UCSD-AML1 (cell line): ENCODE results near the gene DFFA.
A peak's percentile ranks its signal among the peaks of the same experiment; 100 is the strongest.
"Not testable (repeated sequence)": the region's sequence is repeated elsewhere in the genome, so short reads cannot be mapped to it uniquely, and the experiment has no call there.

ENCODE experiments used
- DNase-seq: peaks from one replicate; lab custom pipeline; 2025; ENCODE audit not compliant: unreplicated experiment; lab: John Stamatoyannopoulos, UW

Gene DFFA

DNA sequence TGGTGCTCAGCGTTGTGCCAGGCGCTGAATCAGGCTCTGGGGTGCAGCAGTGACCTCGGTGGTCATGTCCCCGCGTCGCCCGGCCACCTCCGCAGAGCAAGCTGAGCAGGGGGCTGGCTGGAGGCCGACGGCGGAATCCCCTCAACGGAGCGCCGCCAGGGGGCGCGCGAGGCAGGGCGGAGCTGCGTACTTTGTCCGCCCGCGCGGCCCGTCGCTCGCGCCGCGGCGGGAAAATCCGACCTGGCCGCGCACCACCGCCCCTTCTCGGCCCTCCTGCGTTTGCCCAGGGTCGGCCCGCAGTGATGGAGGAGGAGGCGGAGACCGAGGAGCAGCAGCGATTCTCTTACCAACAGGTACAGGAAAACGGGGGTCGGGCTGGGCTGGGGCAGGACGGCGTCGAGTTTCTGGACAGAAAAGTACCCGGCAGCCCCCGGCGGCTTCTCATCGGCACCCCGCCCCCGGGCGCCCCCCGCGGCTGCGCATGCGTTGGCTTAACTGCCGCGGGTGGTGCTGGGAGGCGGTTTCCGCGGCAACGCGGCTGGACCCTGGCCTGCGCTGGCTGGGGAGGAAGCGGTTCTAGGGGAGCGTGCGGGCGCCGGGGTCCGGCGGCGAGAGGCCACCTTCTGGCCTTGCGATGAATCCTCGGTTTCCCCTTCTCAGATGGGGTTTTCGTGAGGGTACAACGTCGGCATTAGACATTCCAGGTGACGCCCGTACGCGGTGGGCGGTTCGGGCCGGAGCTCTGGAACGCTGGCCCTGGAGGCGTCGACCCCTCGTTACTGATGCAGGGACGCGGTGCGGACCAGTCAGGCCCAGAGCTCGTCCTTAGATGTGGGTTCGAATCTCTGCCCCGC lies 41.9 kb downstream of the DFFA start, which contains the start of gene CENPS:
TSS of gene CENPS (plus strand) at position 218 of the 854 bp plus-strand sequence. CDS start at position 303, 85 bp downstream.
- peak; percentile 94 for DNase-seq

GRCh38 chr1:10429868-10430215 lies 42.5 kb downstream of the DFFA start:
- no peak for DNase-seq

DNA sequence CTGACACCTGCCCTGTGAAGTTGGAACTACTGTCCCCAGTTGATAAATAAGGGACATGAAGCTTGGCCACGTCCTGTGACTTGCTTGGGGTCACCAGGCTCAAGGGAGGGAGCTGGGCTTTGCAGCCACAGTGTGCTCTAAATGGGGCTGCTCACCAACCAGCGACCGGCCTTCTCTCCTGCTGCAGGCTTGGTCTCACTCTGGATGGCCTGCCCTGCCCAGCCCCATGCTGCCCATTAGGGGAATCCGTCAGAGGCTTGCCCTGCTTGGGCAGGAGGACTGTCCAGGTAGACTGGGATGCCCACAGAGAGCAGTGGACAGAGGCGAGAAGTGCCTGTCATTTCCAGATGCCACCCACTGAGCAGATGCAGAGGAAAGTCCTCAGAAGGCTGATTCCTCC lies 43.3 kb downstream of the DFFA start:
- no peak for DNase-seq

- DNase-seq = not testable (repeated sequence)
Measured at GRCh38 chr1:10426535-10426848, 45.8 kb downstream of the DFFA start.

- DNase-seq = not testable (repeated sequence)
Measured at GRCh38 chr1:10425826-10426534, 46.3 kb downstream of the DFFA start.

DNA sequence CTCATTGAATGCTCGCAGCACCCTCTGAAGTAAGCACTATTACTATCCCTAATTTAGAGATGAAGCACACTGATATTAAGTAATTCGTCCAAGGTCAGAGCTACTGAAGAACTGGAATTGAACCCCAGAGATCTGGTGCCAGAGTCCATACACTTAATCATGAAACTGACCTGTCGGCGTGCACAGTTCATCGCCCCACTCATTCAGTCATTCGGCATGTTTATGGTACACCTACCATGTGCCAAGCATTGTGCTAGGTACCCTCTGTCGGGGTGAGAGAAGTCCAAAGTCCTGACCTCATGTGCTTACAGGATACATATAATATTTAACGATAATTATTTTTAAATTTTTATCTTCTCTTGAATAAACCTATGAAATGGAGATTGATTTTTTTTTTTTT lies 47.7 kb downstream of the DFFA start:
- no peak for DNase-seq

DNA sequence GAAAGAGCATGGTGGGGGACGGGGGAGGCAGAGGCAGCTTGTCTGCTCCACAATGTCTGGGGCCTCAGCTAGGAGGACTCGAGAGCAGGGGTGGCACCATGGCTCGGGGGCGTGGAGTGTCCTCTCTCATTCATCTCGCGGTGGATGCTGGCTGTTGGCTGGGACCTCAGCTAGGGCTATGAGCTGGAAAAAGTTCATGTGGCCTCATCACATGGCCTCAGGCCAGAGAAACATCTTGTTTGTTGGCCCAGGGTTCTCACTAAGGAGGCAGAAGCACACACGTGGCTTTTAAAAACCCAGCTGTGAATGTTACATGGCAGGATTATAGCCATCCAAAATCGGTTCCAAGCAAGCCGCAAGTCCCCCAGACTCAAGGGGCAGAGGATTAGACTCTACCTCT lies 48.3 kb downstream of the DFFA start:
- DNase-seq = no peak

DNA sequence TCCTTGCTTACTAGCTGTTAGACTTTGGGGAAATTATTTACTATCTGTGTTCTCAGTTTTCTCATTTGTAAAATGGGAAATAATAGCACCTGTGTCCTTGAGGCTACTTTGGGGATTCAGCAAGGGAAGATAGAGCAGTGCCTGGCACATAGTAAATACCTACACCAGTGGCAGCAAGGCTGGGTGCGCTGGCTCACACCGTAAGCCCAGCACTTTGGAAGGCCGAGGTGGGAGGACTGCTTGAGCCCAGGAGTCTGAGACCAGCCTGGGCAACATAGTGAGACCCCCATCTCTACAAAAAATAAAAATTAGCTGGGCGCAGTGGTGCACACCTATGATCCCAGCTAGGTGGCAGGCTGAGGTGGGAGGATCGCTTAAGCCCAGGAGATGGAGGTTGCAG lies 50.7 kb downstream of the DFFA start:
- no peak for DNase-seq

- DNase-seq = no peak
Measured at GRCh38 chr1:10419351-10419750, 53.0 kb downstream of the DFFA start.

DNA sequence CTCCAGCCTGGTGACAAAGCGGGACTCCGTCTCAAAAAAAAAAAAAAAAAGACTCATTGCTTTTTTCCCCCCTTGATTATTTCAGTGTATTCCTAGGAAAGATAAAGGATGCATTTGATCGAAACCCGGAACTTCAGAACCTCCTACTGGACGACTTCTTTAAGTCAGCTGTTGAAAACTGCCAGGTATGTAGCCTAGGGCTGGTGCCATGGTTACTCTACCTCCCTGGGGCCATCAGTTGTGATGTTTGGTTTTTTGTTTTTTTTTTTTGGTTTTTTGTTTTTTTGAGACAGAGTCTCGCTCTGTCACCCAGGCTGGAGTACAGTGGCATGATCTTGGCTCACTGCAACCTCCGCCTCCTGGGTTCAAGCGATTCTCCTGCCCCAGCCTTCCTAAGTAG lies 53.6 kb downstream of the DFFA start:
- DNase-seq = not testable (repeated sequence)

GRCh38 chr1:10415967-10416366 lies 56.4 kb downstream of the DFFA start:
- not testable (repeated sequence) for DNase-seq

DNA sequence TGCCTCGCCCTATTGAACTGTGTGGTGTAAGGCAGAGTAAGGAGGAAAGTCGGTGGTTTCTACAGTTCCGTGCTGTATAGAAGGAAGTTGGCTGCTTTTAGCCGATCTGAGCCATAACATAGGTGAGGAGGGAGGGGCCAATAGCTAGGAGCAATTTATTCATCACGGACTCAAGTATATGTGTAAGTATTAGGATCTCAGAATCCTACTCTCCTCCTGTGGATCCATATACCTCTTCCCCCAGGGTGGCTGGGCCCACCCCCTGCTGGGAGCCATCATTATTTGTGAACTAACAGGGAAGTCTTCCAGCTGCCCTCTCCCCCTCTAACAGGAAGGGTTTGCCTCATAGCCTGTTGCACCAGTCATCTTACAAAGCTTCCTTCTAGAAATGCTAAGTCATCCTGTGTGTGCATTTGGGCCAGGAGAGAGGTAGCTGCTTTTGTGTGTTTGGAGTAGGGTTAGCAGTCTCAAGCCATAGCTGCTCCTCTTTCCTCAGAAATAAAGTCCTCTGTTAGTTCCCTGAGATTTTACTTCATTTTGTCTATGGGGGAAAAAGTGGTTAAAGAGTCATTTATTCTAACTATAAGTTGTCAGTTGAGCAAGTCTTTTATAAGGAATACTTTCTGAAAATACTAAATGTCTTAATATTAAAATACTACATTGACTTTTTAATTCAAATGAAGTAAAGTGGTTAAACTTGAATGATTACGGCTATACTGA lies 57.0 kb downstream of the DFFA start:
- DNase-seq = peak; percentile 78

- DNase-seq = no peak
Measured at GRCh38 chr1:10407201-10407600, 65.1 kb downstream of the DFFA start.
